ENCODE results near the gene HOXA10.

The HOXA10 gene

DNA sequence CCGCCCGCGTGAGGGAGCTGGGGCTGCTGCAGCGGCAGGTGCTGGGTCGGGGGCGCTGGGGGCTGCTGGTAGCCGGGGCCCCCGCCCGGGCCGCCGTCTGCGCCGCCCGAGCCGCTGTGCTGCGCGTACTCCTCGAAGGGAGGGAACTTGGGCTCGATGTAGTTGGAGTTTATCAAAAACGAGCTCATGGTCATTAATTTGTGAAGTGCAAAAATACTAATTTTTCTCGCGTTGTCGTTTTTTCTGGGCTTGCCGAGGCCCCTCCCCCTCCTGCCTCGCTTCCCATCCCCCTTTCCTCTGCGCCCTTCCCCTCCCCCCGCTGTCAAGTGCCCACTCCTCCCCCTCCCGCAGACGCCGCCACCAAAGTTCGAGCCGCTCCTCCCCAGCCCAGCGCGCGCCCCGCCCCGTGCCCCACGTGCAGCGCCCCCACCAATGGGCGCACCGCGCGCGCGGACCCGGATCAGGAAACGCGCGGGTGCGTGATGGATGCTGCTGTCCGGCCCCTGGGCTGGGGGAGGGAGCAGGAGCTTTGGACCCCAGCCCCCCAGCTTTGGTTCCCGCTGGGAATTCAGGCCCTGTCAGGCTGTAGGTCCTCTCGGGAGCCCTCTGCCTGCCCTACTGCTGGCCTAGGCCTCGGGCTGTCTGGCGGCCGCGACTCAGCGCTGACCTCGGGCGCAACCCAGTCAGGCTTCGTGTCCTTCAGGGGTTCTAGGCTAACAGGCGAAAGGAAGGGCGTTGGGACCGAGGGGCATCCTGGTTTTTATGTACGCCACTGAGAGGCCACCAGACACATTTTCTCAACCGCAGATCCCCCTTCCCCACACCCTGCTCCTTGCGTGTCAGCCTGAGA is 43.4 kb downstream of the HOXA10 start, which contains the start of gene HOXA4:
Gene HOXA4, minus strand, starts transcription at position 218 of the 850 bp plus-strand sequence. Its CDS starts 24 bp downstream, at position 194.
- peak; percentile 45 to 48 for DNase-seq (ENCODE audit: low read depth in 2 of 2)

GRCh38 chr7:27129729-27130539 is 44.2 kb downstream of the HOXA10 start:
- no peak for DNase-seq (ENCODE audit: low read depth in 2 of 2)

GRCh38 chr7:27128776-27129728 is 45.1 kb downstream of the HOXA10 start:
- DNase-seq (ENCODE audit: low read depth in 2 of 2) = no peak

GRCh38 chr7:27128034-27128433 is 46.1 kb downstream of the HOXA10 start:
- no peak for DNase-seq (ENCODE audit: low read depth in 2 of 2)

GRCh38 chr7:27126596-27127327 is 47.4 kb downstream of the HOXA10 start:
- no peak for DNase-seq (ENCODE audit: low read depth in 2 of 2)

- no peak for DNase-seq (ENCODE audit: low read depth in 2 of 2)
Measured at GRCh38 chr7:27125986-27126394, 48.1 kb downstream of the HOXA10 start.

DNA sequence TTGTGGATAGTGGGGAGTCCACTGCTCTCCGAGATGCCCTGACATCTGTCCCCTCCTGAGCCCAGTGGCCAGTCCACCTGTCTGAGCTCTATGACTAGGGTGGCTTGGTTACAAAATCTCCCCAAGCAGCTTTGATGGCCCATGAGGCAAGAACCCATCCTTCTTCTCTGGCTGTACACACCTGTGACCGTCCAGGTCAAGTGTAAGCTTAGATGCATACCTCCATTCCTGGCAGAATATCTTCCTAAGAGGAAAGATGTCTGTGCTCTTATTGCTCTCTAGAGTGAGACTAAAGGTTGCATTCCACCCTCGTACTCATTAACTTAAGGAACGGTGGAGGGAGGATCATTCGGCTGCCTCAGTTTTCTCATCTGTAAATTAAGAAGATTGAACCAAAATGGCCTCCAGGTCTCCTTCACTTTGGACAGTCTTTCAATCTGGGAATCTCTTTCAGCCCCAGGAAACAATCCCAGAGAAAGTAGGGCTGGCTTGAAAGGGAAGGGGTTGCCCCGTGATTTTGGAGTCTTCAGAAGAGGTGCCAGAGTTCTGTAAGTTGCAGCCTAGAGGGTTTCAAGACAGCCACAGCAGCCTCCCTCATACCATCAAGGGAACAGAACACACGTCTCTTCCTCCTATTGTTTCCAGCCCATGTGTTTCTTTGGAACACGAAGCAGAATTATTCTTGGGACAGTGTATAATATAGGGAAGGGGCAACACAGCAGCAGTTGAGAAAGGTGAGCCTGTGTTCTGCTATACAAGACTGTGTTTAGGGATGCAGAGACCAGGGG is 49.0 kb downstream of the HOXA10 start:
- no peak for DNase-seq (ENCODE audit: low read depth in 2 of 2)

- DNase-seq (ENCODE audit: low read depth in 2 of 2) = no peak
Measured at GRCh38 chr7:27124096-27124901, 49.8 kb downstream of the HOXA10 start.

- no peak for DNase-seq (ENCODE audit: low read depth in 2 of 2)
Measured at GRCh38 chr7:27123477-27124053, 50.6 kb downstream of the HOXA10 start.

GRCh38 chr7:27123007-27123476 is 51.1 kb downstream of the HOXA10 start:
- no peak for DNase-seq (ENCODE audit: low read depth in 2 of 2)

DNA sequence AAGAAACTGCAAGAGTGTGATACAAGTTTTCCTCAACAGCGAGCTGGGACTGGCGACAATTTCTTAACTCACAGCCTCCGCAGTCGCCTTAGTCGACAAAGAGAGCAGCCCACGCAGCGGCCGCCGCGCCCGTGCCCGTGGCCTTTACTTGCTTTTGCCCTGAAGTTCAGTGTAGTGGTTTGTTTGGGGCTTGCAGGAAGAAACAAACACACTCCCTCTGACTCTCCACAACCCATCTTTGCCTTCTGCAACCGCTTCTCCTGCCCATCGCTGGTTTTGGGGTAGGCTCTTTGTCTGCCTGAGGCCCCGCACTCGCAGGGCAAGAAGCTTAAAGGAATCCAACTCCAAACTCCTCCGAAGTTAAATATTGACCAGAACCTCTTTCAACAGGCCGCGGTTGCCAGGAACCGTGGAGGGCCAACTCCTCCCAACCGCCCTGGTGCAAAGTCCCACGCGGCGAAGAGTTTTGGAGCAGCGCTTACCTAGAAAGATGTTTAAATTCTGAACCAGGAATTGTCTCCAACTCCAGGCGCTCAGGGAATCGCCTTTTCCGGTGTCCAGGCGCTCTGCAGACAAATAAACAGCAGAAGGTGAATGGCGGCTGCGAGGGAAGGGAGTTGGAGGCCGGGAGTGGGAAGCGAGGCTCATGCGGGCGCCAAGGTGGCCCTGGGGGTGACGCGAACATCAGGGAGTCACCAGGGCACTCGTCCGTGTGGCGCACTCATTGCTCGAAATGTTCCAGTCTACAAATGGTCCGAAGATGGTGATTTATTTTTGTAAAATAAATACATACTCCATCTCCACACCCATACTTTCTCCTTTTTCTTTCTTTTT is 51.8 kb downstream of the HOXA10 start:
- DNase-seq (ENCODE audit: low read depth in 2 of 2) = no peak

DNA sequence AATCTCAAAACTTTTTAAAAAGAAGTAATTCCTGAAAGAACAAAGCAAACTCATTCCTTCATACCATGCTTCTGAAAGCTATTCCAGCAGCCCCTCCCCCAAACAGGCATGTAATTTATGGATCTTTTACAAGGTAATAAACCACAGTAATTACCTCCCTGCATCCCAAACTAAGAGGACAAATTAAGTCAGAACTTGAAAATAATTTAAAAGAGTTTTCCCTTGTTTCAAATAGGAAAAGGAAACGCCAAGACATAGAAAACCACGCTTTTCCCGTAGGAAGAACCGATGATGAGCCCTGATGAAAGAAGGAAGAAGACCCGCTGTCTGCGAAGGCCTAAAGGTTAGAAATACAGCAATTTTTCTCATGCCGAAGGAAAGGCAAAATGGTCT is 52.4 kb downstream of the HOXA10 start:
- no peak for DNase-seq (ENCODE audit: low read depth in 2 of 2)

All from stimulated activated CD4-positive, alpha-beta T cell treated with anti-CD3 and anti-CD28 coated beads, Interleukin-1b, Interleukin-23, amount 100 ng/mL, for 1 hour (primary cell).